ENCODE results near the gene MARVELD2.

- TF ChIP-seq CTCF (conservative IDR thresholded peaks at IDR 0.05; ENCODE audit: low read depth, low read length) (no peak), EZH2 (IDR thresholded peaks at IDR 0.05; ENCODE audit: borderline replicate concordance, low read depth, low read length, poor library complexity, severe bottlenecking) (no peak)
Observed at GRCh38 chr5:69414885-69415583, at the start of gene MARVELD2.
